ENCODE data around the gene SACM1L.
A peak's percentile ranks its signal among the peaks of the same experiment; 100 is the strongest.

The SACM1L gene

GRCh38 chr3:45783667-45784066, 94.5 kb downstream of the SACM1L start:
- DNase-seq (ENCODE audit: low spot score) (no peak), FAIRE-seq (no peak)

GRCh38 chr3:45785605-45786150, 96.5 kb downstream of the SACM1L start:
- FAIRE-seq (no peak), DNase-seq (ENCODE audit: low spot score) (no peak)

- FAIRE-seq (no peak), DNase-seq (ENCODE audit: low spot score) (no peak)
Measured at GRCh38 chr3:45786801-45787495, 97.8 kb downstream of the SACM1L start.

- no peak for FAIRE-seq
- DNase-seq (ENCODE audit: low spot score): no peak
Measured at GRCh38 chr3:45787551-45787950, 98.4 kb downstream of the SACM1L start.

GRCh38 chr3:45789235-45789812, 100.1 kb downstream of the SACM1L start:
- no peak for FAIRE-seq
- no peak for DNase-seq (ENCODE audit: low spot score)

GRCh38 chr3:45790596-45790995, 101.4 kb downstream of the SACM1L start:
- DNase-seq (ENCODE audit: low spot score) (no peak), FAIRE-seq (no peak)

- FAIRE-seq: no peak
- no peak for DNase-seq (ENCODE audit: low spot score)
Measured at GRCh38 chr3:45792036-45792435, 102.8 kb downstream of the SACM1L start.

GRCh38 chr3:45792516-45793172, 103.4 kb downstream of the SACM1L start:
- DNase-seq (ENCODE audit: low spot score): no peak
- FAIRE-seq: no peak

- FAIRE-seq (peak; percentile 5), DNase-seq (ENCODE audit: low spot score) (peak; percentile 28)
Measured at GRCh38 chr3:45793482-45794176, 104.4 kb downstream of the SACM1L start.

GRCh38 chr3:45794177-45794560, 105.0 kb downstream of the SACM1L start:
- FAIRE-seq (no peak), DNase-seq (ENCODE audit: low spot score) (no peak)

- FAIRE-seq: no peak
- no peak for DNase-seq (ENCODE audit: low spot score)
Measured at GRCh38 chr3:45794660-45795059, 105.5 kb downstream of the SACM1L start.
